Activated T-cell treated with anti-CD3 and anti-CD28 coated beads for 1 hour (primary cell): ENCODE measurements around the gene ZNF574.

Source experiments
- DNase-seq: peaks from one replicate; pipeline ENCODE4 v3.0.0-alpha.2; 2020; ENCODE audit warnings: low read depth

ZNF574 gene

DNA sequence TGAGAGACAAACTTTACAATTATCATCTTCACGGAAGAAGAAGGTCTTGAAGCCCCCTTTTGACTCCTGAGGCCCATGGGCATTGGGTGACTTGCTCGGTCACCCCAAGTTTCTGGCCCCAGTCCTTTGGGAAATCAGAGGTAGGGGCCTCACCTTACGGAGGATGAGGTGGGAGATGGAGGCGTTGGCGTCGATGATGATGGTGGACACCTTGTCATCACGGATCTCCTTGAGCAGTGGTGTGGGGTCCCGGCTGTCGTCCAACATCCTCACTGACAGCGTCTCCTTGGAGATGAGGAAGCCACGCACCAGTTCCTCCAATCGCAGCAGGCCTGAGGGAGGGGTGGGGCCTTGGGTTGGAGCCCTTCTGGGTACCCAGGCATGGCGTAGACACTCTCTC, 16.8 kb upstream of the ZNF574 start:
- DNase-seq: no peak

DNA sequence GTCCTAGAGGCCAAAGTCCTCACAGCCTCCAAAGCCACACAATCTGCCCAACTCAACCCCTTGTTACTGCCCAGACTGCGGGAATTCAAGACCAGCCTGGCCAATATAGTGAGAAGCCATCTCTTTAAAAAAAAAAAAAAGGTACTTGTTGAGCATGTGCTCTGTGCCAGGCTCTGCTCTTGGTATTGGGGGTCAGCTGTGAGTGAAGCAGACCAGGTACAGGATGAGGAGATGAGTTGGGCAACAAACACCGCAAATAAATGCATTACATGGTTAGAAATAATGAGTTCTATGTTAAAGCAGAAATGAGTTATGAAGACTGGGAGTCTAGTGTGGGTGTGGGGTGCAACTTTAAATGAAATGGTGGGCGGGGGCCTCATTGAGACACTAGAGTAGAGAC, 15.8 kb upstream of the ZNF574 start:
- DNase-seq: no peak

DNA sequence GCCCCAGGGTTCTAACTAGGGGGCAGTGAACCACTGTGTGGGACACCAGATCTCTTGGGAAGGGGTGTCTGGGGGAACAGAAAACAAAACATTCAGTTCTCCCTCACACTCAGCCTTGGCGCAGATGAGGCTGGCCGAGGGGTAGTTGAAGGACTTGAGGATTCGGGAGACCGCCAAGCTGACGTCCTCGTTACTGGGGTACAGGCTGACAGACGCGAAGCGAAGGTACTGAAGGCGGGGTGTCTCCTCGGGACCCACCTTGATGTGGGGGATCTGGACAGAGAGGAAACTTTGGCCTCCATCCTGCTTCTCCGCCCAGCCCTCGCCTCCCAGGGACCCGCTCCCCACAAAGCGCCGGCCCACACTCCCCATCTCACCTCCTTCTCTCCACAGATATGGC, 13.6 kb upstream of the ZNF574 start:
- no peak for DNase-seq

DNA sequence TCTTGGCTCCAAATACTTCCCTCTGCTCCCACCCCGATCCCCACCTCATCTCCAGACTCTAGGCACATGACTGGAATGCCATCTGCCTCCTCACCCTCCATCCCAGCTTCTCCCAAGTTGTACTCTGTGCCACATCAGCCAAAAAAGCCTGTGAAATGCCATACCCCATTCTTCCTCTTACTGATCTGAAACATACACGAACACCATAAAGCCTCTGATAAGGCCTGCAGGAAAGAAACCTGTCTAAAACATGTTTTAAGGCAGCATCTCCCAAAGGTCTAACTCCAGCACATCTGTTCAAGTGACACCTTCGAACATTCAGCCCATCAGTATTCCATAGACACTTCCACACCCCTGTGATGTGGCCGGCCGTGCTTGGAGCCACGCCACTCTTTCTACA, 11.5 kb upstream of the ZNF574 start:
- no peak for DNase-seq

DNA sequence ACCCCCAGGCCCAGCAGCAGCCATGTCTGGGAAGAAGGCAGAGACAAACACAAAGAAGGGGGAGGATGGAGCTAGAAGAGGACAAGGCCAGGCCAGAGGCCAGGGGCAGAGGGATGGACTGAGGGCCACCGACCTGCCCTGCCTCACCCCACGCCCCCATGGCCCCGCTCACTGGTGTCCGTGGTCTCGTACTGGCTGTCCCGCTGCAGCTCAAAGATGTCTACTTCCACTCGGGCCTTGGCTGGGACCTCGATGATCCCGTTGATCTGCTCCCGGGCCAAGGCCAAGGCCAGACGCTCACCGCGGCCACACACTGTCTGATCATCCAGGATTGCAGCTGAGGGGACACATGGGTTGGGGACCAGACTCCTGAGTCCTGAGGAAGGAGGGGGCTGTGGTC, 10.9 kb upstream of the ZNF574 start:
- no peak for DNase-seq

DNA sequence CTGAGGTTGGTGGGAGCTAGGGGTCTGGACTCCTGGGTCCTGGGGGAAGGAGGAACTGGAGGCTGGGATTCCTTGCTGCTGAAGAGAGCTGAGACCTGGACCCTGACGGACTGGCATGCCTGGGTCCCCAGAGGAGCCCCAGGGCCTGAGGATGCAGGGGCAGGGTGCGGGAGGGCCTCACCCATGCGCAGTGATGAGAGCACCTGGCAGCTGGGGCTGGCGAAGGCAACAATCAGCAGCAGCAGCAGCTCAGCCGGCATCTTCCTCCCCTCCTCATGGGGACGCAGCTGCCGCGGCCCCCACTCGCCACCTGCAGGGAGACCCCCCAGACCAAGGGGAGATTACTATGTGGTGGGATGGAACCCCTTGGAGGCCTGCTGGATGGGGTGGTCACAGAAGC, 10.5 kb upstream of the ZNF574 start:
- DNase-seq: no peak

DNA sequence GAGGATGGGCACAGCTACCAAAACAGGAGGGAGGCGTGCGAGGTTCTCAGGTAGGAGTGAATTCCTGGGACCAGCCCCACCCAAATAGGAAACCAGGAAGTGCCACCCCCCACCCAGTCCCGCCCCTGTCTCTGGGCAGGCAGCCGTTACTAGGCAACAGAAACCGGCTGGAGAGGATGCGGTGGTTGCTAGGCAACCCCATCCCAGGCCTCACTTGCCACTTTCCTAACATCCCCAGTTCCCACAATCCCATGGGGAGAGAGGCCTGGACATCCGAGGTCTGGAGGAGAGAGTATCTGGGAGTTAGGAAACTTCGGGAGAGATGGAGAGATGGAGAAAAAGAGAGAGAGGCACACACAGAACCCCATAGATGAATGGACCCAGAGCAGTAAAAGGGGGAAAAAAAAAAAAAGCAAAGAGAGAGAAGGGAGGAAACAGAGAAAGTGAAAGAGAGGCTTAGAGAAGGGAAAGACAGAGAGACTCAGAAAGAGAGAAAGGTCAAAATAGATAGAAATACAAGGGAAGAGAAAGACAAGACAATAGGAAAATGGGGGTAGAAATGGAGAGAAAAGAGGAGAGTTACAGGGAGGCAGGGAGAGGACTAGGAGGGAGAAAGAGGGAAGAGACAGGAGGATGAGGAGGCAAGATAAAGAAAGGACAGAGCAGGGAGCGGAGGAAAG, 9.8 kb upstream of the ZNF574 start:
- DNase-seq: no peak

DNA sequence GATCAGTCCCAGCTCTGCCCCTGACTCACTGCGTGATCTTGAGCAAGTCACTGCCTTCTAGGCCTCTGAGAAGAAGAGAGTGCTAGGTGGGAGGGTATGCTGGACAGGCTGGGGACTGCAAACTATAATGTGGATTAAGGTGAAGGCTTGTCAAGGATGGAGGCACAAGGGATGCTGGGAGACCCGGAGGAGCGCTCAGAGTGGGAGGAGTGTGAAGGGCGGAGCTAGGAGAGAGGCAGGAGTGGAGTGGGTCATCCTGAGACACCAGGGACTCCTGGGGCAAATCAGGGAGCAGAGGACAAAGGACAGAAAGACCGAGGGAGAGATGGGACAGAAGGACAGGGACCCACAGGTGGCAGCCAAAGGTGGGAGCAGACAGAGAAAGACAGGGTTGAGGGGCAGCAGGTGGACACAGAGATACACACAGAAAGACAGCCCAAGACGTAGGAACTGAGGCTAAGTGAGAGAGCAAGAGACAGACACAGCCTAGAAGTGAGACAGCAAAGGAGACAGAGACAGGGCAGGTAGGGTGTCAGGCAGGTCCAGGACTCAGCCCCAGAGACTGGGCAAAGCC, 8.6 kb upstream of the ZNF574 start:
- no peak for DNase-seq

DNA sequence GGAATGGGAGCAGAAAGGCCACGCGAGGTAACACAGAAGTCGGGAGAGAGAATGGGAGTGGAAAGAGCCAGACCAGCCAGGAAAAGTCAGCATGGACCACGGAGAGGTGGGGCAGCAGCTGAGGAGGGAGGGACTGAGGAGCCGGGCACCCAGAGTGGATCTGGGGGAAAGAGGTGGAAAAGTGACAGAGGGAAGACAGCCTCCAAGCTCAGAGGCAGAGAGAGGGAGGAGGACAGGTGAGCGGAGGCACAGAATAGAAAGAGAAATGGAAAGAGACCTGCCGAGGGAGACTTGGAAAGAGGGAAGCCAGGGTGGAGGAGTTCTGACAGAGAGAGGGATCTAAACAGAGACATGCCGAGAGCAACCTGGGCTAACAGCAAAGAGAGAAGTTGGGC, 7.6 kb upstream of the ZNF574 start:
- no peak for DNase-seq

DNA sequence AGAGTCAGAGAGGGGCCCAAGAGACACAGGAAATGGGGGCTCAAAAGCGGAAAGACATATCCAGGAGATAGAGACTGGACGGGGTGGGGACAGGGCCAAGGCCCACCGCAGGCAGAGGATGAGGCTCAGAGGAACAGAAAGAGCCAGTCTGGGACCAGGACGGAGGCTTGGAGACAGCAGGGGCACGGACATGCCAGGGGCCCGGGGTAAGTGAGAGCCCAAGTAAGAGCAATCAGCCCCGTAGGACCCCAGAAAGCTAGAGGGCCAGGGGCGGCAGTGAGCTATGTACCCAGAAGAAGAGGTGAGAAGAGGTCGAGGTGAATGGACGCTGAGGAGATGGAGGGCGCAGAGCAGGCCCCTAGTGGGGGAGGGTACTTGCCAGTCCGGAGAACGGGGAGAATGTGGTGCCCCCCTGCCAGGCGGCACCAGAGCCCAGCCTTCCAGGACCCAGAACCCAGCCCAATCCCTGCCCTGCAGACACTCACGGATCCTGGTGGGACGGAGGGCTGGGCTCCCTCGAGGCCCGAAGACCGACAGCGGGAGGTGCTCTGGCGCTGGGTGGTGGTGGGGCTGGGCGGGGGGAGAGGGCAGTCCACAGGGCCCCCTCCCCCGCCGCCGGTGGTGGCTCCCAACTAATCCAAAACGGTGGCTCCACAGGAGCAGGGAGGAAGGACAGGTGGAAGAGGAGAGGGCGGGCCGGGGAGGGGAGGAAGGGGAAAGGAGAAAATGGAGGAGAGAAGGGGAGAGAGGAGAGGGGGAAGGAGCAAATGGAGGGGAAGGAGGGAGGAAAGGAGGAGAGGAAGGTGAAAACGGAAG, 7.0 kb upstream of the ZNF574 start:
- DNase-seq: no peak

DNA sequence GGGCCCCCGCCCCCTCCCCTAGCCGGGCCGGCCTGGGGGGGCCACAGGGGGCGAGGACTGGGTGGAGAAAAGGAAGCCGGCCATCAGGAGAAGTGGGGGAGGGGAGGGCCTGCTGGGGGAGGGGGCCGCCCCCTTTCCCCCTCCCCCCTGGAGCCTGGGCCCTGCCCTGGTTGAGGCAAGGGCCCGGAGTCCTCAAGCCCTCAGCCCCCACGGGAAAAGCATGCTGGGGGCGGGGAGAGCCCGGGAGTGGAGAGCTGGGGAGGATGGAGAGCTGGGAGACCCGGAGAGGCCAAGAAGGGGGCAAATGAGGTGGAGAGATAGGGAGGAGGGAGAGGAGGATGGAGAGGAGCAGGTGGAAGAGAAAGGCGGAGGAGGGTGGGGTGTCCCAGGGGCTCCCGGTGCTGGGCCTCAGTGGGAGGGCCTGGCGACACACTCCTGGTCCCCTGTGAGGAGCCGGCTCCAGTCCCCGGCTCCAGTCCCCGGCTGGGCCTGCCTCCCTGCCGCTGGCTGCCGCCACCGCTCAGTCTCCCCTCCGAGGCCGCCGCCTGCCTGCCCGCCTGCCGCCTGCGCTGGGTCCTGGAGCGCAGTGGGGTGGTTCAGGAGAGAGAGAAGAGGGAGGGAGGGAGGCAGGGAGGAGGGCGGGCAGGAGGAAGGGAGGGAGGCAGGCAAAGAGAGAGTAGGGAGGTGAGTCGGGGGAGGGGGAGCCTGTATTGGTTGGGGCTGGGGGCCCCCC, 6.2 kb upstream of the ZNF574 start, which contains the start of gene GRIK5:
TSS of gene GRIK5 (minus strand) at position 588 of the 733 bp plus-strand sequence. CDS start 4,436 bp downstream, outside the sequence.
- DNase-seq: no peak

DNA sequence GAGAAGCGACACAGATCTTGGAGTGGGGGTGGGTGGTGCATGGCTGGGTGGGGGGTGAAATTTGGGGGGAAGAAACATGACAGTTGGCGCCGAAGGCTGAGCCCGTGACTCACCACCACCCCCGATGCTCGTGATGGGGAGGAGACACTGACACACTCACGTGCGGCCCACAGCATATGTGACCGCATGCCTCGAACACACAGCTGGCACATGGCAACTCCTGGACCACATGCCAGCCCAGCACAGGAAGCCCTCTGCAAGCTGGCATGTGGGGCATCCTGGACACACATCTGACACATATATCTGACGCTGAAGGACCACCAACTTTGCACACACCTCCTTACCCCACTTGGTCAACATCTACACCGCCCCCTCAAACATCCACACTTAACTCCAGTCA, 4.7 kb upstream of the ZNF574 start:
- no peak for DNase-seq

DNA sequence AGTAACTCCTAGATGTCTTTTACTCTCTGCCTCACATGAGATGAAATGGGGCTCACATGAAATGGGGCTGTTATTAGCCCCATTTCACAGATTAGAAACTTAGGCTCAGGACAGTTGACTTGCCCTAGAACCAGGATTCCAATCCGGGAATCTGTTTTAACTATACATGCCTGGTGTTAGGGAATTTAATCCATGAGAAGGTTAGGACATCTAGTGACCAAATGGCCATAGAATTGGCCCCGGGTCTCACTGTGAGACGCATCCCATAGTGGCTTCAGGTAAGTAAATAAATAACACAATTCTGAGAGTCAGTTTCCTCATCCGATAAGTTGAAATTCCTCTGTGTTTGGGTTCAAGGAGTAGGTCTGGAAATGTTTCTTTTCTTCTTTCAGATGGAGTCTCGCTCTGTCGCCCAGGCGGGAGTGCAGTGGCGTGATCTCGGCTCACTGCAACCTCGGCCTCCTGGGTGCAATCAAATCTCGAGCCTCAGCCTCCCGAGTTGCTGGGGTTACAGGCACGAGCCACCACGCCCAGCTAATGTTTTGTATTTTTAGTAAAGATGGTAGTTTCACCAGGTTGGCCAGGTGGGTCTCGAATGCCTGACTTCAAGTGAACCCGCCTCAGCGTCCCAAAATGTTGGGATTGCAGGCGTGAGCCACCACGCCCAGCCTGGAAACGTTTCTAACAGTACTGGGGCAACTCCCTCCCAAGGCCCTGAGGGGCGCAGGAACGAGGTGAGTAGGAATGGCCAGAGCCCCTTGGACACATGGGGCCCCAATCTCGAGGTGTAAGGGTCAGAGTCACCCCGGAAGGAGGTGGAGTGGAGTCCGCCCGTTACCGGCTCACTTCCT, 1.2 kb upstream of the ZNF574 start:
- peak; percentile 10 for DNase-seq

DNA sequence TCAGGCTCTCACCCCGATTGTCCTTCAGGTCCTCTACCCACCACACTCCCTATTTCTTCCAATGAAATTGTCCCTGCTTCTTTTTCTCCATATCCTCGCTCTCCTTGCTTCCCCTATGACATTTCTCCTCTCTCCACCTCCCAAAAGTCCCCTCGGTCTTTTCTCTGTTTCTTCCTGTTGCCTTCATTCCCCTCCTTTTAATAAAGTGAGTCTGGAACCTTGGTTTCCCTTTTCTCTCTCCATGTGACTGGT, 676 bp upstream of the ZNF574 start:
- DNase-seq: no peak

DNA sequence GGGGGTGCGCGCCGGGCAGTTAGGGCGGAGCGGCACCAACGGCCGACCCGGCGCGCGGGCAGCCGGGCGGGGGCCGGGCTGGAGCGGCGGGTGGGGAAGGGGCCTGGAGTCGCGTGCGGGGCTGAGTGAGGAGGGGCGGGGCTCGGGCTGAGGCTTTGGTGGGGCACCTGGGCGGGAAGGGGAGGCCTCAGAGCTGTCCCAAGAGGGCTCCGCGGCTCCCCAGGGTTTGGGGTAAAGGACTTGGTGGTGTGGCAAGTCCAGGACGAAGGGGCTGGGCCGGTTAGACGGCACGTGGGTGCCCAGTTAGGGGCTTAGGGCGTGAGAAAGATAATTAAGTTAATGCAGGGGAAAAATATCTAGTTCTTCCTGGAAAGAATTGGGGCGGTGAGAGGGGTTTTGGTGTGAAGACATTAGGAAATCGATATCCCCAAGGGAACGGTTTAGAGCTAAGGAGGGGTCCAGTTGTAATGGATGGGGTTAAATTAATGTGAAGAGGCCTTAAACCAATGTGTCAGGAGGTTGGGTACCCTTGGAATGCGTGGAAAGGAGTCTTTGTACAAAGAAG, 496 bp downstream of the ZNF574 start:
- DNase-seq: peak; percentile 33

DNA sequence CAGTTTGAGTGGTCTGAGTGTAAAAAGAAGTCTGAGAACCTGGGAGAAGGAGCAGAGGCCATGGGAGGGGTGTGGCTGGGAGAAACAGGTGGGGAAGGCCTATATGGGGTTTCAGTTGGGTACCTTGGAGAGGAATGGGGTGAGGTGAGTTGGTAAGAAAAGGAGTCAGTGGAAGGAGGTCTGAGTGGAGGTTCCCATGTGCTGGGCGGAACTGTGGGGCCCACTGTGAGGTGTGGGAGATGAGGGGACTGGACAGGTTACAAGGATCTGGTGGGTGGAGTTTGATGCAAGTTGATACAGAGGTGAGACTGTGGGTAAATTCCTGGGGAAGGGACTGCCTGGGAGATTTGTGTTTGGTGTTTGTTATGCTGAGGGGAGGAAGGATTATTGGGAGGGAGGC, 2.1 kb downstream of the ZNF574 start:
- DNase-seq: no peak

DNA sequence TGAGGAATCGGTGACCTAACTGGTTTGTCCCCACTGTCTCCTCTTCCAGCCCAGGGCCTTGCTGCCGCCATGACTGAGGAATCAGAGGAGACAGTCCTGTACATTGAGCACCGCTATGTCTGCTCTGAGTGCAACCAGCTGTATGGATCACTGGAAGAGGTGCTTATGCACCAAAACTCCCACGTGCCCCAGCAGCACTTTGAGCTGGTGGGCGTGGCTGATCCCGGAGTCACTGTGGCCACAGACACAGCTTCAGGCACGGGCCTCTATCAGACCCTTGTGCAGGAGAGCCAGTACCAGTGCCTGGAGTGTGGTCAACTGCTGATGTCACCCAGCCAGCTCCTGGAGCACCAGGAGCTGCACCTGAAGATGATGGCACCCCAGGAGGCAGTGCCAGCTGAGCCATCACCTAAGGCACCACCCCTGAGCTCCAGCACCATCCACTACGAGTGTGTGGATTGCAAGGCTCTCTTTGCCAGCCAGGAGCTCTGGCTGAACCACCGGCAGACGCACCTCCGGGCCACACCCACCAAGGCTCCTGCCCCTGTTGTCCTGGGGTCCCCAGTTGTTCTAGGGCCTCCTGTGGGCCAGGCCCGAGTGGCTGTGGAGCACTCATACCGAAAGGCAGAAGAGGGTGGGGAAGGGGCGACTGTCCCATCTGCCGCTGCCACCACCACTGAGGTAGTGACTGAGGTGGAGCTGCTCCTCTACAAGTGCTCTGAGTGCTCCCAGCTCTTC, 2.7 kb downstream of the ZNF574 start:
- no peak for DNase-seq

DNA sequence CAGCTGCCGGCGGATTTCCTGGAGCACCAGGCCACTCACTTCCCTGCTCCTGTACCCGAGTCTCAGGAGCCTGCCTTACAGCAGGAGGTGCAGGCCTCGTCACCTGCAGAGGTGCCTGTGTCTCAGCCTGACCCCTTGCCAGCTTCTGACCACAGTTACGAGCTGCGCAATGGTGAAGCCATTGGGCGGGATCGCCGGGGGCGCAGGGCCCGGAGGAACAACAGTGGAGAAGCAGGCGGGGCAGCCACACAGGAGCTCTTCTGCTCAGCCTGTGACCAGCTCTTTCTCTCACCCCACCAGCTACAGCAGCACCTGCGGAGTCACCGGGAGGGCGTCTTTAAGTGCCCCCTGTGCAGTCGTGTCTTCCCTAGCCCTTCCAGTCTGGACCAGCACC, 3.3 kb downstream of the ZNF574 start:
- DNase-seq: no peak

DNA sequence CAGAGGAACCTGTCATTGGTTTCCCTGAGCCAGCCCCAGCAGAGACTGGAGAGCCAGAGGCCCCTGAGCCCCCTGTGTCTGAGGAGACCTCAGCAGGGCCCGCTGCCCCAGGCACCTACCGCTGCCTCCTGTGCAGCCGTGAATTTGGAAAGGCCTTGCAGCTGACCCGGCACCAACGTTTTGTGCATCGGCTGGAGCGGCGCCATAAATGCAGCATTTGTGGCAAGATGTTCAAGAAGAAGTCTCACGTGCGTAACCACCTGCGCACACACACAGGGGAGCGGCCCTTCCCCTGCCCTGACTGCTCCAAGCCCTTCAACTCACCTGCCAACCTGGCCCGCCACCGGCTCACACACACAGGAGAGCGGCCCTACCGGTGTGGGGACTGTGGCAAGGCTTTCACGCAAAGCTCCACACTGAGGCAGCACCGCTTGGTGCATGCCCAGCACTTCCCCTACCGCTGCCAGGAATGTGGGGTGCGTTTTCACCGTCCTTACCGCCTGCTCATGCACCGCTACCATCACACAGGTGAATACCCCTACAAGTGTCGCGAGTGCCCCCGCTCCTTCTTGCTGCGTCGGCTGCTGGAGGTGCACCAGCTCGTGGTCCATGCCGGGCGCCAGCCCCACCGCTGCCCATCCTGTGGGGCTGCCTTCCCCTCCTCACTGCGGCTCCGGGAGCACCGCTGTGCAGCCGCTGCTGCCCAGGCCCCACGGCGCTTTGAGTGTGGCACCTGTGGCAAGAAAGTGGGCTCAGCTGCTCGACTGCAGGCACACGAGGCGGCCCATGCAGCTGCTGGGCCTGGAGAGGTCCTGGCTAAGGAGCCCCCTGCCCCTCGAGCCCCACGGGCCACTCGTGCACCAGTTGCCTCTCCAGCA, 4.2 kb downstream of the ZNF574 start:
- DNase-seq: no peak
